GM18909 (cell line): ENCODE results near the gene TBC1D1.

Source experiments
- ATAC-seq: cut with Tn5 transposase; IDR thresholded peaks from one replicate; pipeline ENCODE4 v1.9.1; 2021; ENCODE audit warnings: mild to moderate bottlenecking; ENCODE audit not compliant: unreplicated experiment, poor library complexity

The TBC1D1 gene

GRCh38 chr4:38176165-38176564 is 285.3 kb downstream of the TBC1D1 start:
- no peak for ATAC-seq

- no peak for ATAC-seq
These were observed 286.2 kb downstream of the TBC1D1 start for GRCh38 chr4:38177035-38177546.

GRCh38 chr4:38177641-38178391 is 286.9 kb downstream of the TBC1D1 start:
- peak; percentile 39 for ATAC-seq

GRCh38 chr4:38178392-38178995 is 287.6 kb downstream of the TBC1D1 start:
- no peak for ATAC-seq

GRCh38 chr4:38179690-38180377 is 288.9 kb downstream of the TBC1D1 start:
- peak; percentile 37 for ATAC-seq

GRCh38 chr4:38180456-38180855 is 289.6 kb downstream of the TBC1D1 start:
- ATAC-seq = no peak

GRCh38 chr4:38181286-38181685 is 290.4 kb downstream of the TBC1D1 start:
- no peak for ATAC-seq

- ATAC-seq = no peak
These were observed 291.6 kb downstream of the TBC1D1 start for GRCh38 chr4:38182334-38182998.

GRCh38 chr4:38184404-38184803 is 293.5 kb downstream of the TBC1D1 start:
- no peak for ATAC-seq

GRCh38 chr4:38185406-38186144 is 294.7 kb downstream of the TBC1D1 start:
- no peak for ATAC-seq

GRCh38 chr4:38188136-38188535 is 297.3 kb downstream of the TBC1D1 start:
- no peak for ATAC-seq

- no peak for ATAC-seq
These were observed 297.8 kb downstream of the TBC1D1 start for GRCh38 chr4:38188631-38189101.
